GM10847 (cell line): ENCODE results near the gene CCDC15.

Experiments
- POLR2A ChIP-seq: IDR thresholded peaks from 2 replicates; pipeline ENCODE4 v1.6.1; 2011; ENCODE audit not compliant: insufficient read length; ENCODE audit errors: extremely low read depth

Gene CCDC15

GRCh38 chr11:124953753-124954589 is at the start of gene CCDC15:
Gene CCDC15 (plus strand): TSS chr11:124954202. CDS start chr11:124954733, 531 bp downstream.
- peak; percentile 92 for TF ChIP-seq POLR2A

GRCh38 chr11:124915541-124916369 is 38.2 kb upstream of the CCDC15 start:
- no peak for TF ChIP-seq POLR2A

- no peak for TF ChIP-seq POLR2A
Observed at GRCh38 chr11:124916370-124916710, 37.7 kb upstream of the CCDC15 start.

GRCh38 chr11:124917115-124917637 is 36.8 kb upstream of the CCDC15 start:
- no peak for TF ChIP-seq POLR2A

- no peak for TF ChIP-seq POLR2A
Observed at GRCh38 chr11:124918950-124919349, 35.1 kb upstream of the CCDC15 start, which contains the start of gene HEPN1. Gene HEPN1 (plus strand): TSS chr11:124919250.

GRCh38 chr11:124919898-124920297 is 34.1 kb upstream of the CCDC15 start:
- TF ChIP-seq POLR2A = no peak

- no peak for TF ChIP-seq POLR2A
Observed at GRCh38 chr11:124920356-124920755, 33.6 kb upstream of the CCDC15 start.

GRCh38 chr11:124920870-124921609 is 33.0 kb upstream of the CCDC15 start:
- TF ChIP-seq POLR2A = no peak

GRCh38 chr11:124922831-124923230 is 31.2 kb upstream of the CCDC15 start:
- no peak for TF ChIP-seq POLR2A

- TF ChIP-seq POLR2A = no peak
Observed at GRCh38 chr11:124923296-124923695, 30.7 kb upstream of the CCDC15 start.

GRCh38 chr11:124928942-124929665 is 24.9 kb upstream of the CCDC15 start:
- no peak for TF ChIP-seq POLR2A

- no peak for TF ChIP-seq POLR2A
Observed at GRCh38 chr11:124930799-124931198, 23.2 kb upstream of the CCDC15 start.

- no peak for TF ChIP-seq POLR2A
Observed at GRCh38 chr11:124934862-124935547, 19.0 kb upstream of the CCDC15 start.

GRCh38 chr11:124935548-124936514 is 18.2 kb upstream of the CCDC15 start, which contains the start of gene HEPACAM:
Gene HEPACAM (minus strand): TSS chr11:124936047. CDS start chr11:124936006, 41 bp downstream.
- TF ChIP-seq POLR2A = no peak
